Lung (tissue), 12 donors: ENCODE results near the gene HK1. TPM values are rescaled to one million over a fixed set of nuclear protein-coding genes. Genes with fewer than 3 reads are reported as not detected.
A peak's percentile ranks its signal among the peaks of the same experiment; 100 is the strongest.
"Not testable (repeated sequence)": the region's sequence is repeated elsewhere in the genome, so short reads cannot be mapped to it uniquely, and the experiment has no call there.

Source experiments
- ATAC-seq: fragments of 200-7000 bp; cut with Tn5 transposase; one replicate; pipeline ENCODE4 v1.9.1; 2020; ENCODE audit warnings: moderate number of reproducible peaks; ENCODE audit not compliant: insufficient read depth, low FRiP score
- DNase-seq, 3 donors: peaks; one replicate each; pipeline ENCODE4 v3.0.0-alpha.2; 2013 to 2017
- H3K27ac ChIP-seq, 2 donors: one replicate each; pipeline ENCODE4 v1.5.1; 2013; ENCODE audit warnings: mild to moderate bottlenecking in 2 of 2, moderate library complexity in 2 of 2, control low read depth in 1 of 2, inconsistent platforms in 1 of 2, low read depth in 1 of 2, low read length in 1 of 2
- H3K27me3 ChIP-seq, 3 donors: one replicate each; pipeline ENCODE4 v1.5.1; 2013; ENCODE audit warnings: low read length in 2 of 3; ENCODE audit not compliant: control insufficient read depth in 3 of 3, insufficient read depth in 3 of 3
- H3K36me3 ChIP-seq, 4 donors: one replicate each; pipeline ENCODE4 v1.5.1; 2013; ENCODE audit warnings: low read length in 4 of 4, mild to moderate bottlenecking in 1 of 4, moderate library complexity in 1 of 4; ENCODE audit not compliant: control insufficient read depth in 4 of 4, insufficient read depth in 4 of 4
- H3K4me1 ChIP-seq, 5 donors: one replicate each; pipeline ENCODE4 v1.5.1; 2013; ENCODE audit warnings: low read length in 5 of 5, mild to moderate bottlenecking in 2 of 5, moderate library complexity in 1 of 5; ENCODE audit not compliant: control insufficient read depth in 5 of 5, insufficient read depth in 5 of 5
- H3K4me3 ChIP-seq: one replicate; pipeline ENCODE4 v1.5.1; 2013; ENCODE audit warnings: mild to moderate bottlenecking, control low read depth, moderate library complexity
- H3K9ac ChIP-seq, 2 donors: one replicate each; pipeline ENCODE4 v1.5.1; 2013; ENCODE audit warnings: low read length in 2 of 2, control low read depth in 1 of 2; ENCODE audit not compliant: insufficient read depth in 1 of 2
- H3K9me3 ChIP-seq, 4 donors: one replicate each; pipeline ENCODE4 v1.5.1; 2013; ENCODE audit warnings: low read length in 3 of 4, mild to moderate bottlenecking in 1 of 4, moderate library complexity in 1 of 4; ENCODE audit not compliant: control insufficient read depth in 4 of 4, insufficient read depth in 3 of 4
- CTCF ChIP-seq: IDR thresholded peaks from 2 replicates; pipeline ENCODE4 v1.5.1; 2012; ENCODE audit warnings: mild to moderate bottlenecking; ENCODE audit errors: control extremely low read depth, extremely low read depth
- WGBS, 2 donors: extraction: QIAGEN DNeasy Blood & Tissue Kit; methylation state at CpG; one replicate each; pipeline ENCODE4 v1.1.7; 2013; 5-methylcytosine and 5-hydroxymethylcytosine counted together
- polyA plus RNA-seq, 2 donors: library from polyadenylated mRNA; stranded (reverse); fragments of 200-250 nt; gene quantifications; one replicate each; pipeline ENCODE4 v1.2.1, GENCODE V29; 2013
- total RNA-seq, 2 donors: library from RNA; depleted of rRNA in 1 of 2; stranded (reverse); fragments of >200 nt in 1 of 2; gene quantifications; one replicate each; pipeline ENCODE4 v1.2.1, GENCODE V29; 2014 to 2021
- donor health status: control.
- donor health status: control.
- donor health status: Bipolar disorder and iron deficiency.
- donor health status: healthy.
- donor health status: DM: yes; HTN: yes; CAD: no.

The HK1 gene
- total and polyA plus RNA-seq, 4 donors, result 33.6 to 120 (median 78.0) TPM

DNA sequence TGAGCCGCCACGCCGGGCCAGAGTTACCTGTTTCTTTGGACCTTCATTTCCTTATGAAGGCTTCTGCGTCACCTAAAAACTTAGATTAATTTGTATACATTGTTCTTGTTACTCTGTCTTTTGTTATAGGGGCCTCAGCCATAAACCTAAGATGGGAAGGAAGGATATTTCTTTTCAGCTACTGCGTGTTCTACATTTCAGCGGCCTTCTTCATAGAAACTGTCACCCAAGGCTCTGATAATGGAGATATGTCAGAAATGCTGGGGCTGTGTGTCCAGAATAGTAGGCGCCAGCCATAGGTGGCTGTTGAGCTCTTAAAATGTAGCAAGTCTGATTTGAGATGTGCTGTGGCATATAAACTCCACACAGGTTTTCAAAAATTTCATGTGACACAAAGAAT is 52.9 kb downstream of the HK1 start:
- Histone ChIP-seq H3K9ac (no peak overlapping the region), H3K27me3 (no peaks in the 10 kb centered on the region), H3K27ac (no peak overlapping the region), H3K9me3 (no peaks in the 10 kb centered on the region), H3K4me1 (peaks cover 21 to 44% (median 39%) of the 10 kb centered on the region in 5 donors), H3K4me3 (no peak overlapping the region), H3K36me3 (peaks cover 0 to 2% (median under 1%) of the 10 kb centered on the region in 4 donors)
- 97 to 98% methylated on average over 7 of the region's 7 CpGs for WGBS, 2 donors
- ATAC-seq (no peak), DNase-seq (no peak)
- TF ChIP-seq CTCF, result no peak

DNA sequence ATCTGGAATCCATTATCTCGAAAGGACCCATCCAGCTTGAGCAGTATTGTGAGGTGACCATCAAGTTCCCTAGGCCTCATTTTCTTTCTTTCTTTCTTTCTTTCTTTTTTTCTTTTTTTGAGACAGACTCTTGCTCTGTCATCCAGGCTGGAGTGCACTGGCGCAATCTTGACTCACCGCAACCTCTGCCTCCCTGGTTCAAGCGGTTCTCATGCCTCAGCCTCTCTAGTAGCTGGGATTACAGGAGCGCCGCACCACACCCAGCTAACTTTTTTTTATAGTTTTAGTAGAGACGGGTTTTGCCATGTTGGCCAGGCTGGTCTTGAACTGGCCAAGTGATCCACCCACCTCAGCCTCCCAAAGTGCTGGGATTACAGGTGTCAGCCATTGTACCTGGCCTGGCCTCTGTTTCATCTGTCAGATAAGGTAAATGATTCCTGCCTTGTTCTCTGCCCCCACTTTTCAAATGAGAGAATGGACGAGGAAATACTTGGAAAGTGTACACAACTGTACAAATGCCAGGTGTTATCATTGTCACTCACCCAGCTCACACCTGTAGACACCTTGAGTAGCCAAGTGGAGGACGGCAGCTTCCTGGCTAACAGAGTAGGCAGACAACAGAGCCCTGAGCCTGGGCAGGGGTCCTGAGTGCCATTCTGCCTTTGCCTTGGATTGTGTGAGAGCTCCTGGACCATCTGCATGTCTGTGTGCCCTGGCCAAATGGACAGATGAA is 54.1 kb downstream of the HK1 start:
- DNase-seq, result no peak
- no peak for TF ChIP-seq CTCF
- Histone ChIP-seq H3K4me1 (peaks cover 25 to 49% (median 41%) of the 10 kb centered on the region in 5 donors), H3K9ac (no peak overlapping the region), H3K36me3 (peaks cover 0 to 2% (median under 1%) of the 10 kb centered on the region in 4 donors), H3K27me3 (no peaks in the 10 kb centered on the region), H3K4me3 (no peak overlapping the region), H3K27ac (peak overlapping the region; percentile 43 to 51), H3K9me3 (no peaks in the 10 kb centered on the region)
- WGBS, 2 donors, result 68 to 77% methylated on average over 9 of the region's 9 CpGs
- no peak for ATAC-seq

- Histone ChIP-seq H3K9ac (peak overlapping the region; percentile 33 to 49), H3K4me1 (peaks cover 19 to 51% (median 41%) of the 10 kb centered on the region in 5 donors), H3K36me3 (peaks cover 0 to 2% (median under 1%) of the 10 kb centered on the region in 4 donors), H3K27ac (peak overlapping the region; percentile 43 to 51), H3K9me3 (no peaks in the 10 kb centered on the region), H3K4me3 (no peak overlapping the region), H3K27me3 (no peaks in the 10 kb centered on the region)
- WGBS, 2 donors, result 50 to 78% methylated on average over 3 of the region's 3 CpGs
- ATAC-seq (no peak), DNase-seq (peak; percentile 73 to 86 (median 83))
- TF ChIP-seq CTCF, result no peak
These were observed 54.9 kb downstream of the HK1 start for GRCh38 chr10:69333205-69333604.

DNA sequence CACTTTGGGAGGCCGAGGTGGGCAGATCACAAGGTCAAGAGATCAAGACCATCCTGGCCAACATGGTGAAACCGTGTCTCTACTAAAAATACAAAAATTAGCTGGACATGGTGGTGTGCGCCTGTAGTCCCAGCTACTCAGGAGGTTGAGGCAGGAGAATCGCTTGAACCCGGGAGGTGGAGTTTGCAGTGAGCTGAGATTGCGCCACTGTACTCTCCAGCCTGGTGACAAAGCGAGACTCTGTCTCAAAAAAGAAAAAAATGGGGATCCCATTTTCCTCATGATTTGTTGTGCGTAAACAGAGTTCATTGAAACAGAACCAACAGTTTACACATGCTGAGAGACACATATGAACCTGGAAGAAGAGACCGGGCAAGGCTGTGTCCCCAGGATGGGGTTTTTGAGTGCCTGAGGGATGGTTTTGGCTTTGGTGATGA is 55.6 kb downstream of the HK1 start:
- ATAC-seq, H3K9me3 ChIP-seq, H3K4me3 ChIP-seq, H3K36me3 ChIP-seq, H3K9ac ChIP-seq, H3K27me3 ChIP-seq, DNase-seq: not testable (repeated sequence)
- H3K4me1 ChIP-seq, result peaks cover 17 to 58% (median 45%) of the 10 kb centered on the region in 5 donors
- WGBS, 2 donors, result 78 to 85% methylated on average over 9 of the region's 9 CpGs
- H3K27ac ChIP-seq, result peak overlapping the region; percentile 43 to 51
